ENCODE data around the gene FGF4.

The FGF4 gene

GRCh38 chr11:69804769-69805508 is 29.8 kb upstream of the FGF4 start:
- no peak for DNase-seq

GRCh38 chr11:69803604-69804218 is 28.6 kb upstream of the FGF4 start:
- no peak for DNase-seq

GRCh38 chr11:69803022-69803421 is 27.9 kb upstream of the FGF4 start:
- no peak for DNase-seq

GRCh38 chr11:69802590-69802989 is 27.4 kb upstream of the FGF4 start:
- no peak for DNase-seq

- no peak for DNase-seq
Measured at GRCh38 chr11:69801513-69802335, 26.6 kb upstream of the FGF4 start.

GRCh38 chr11:69800278-69800677 is 25.1 kb upstream of the FGF4 start:
- no peak for DNase-seq

GRCh38 chr11:69799582-69799981 is 24.4 kb upstream of the FGF4 start:
- no peak for DNase-seq

GRCh38 chr11:69799097-69799496 is 24.0 kb upstream of the FGF4 start:
- no peak for DNase-seq

- no peak for DNase-seq
Measured at GRCh38 chr11:69797737-69798528, 22.8 kb upstream of the FGF4 start.

GRCh38 chr11:69797156-69797555 is 22.0 kb upstream of the FGF4 start:
- no peak for DNase-seq

GRCh38 chr11:69796063-69796462 is 20.9 kb upstream of the FGF4 start:
- DNase-seq = no peak

GRCh38 chr11:69791276-69792180 is 16.4 kb upstream of the FGF4 start:
- DNase-seq = no peak

- DNase-seq = no peak
Measured at GRCh38 chr11:69788956-69789355, 13.8 kb upstream of the FGF4 start.

GRCh38 chr11:69787906-69788305 is 12.8 kb upstream of the FGF4 start:
- DNase-seq = no peak

GRCh38 chr11:69787457-69787856 is 12.3 kb upstream of the FGF4 start:
- no peak for DNase-seq

GRCh38 chr11:69781241-69781640 is 6.1 kb upstream of the FGF4 start:
- no peak for DNase-seq

GRCh38 chr11:69778373-69778772 is 3.2 kb upstream of the FGF4 start:
- DNase-seq = no peak

GRCh38 chr11:69774354-69775162 is 583 bp downstream of the FGF4 start:
- DNase-seq = no peak

GRCh38 chr11:69773626-69774353 is 1.4 kb downstream of the FGF4 start:
- no peak for DNase-seq

GRCh38 chr11:69771466-69771865 is 3.7 kb downstream of the FGF4 start:
- no peak for DNase-seq
